ENCODE results near the gene PXN. TPM values are rescaled to one million over a fixed set of nuclear protein-coding genes. Genes with fewer than 3 reads are reported as not detected.

PXN gene
- total and polyA plus RNA-seq, 2 of the 13 experiments (the other 11 are each of a cell fraction or from before 2014, with no cell fraction given): 13.6 to 14.2 TPM

- TF ChIP-seq IRF9 (CRISPR knock-in tag; IDR thresholded peaks at IDR 0.05; ENCODE audit: borderline replicate concordance) (no peak), ZBTB4 (CRISPR knock-in tag; IDR thresholded peaks at IDR 0.05; ENCODE audit: borderline replicate concordance) (0 out of 2 replicates have a peak, but pooled peaks have one; percentile 27), ZNF33B (CRISPR knock-in tag; IDR thresholded peaks at IDR 0.05) (peak; percentile 85), SKIL (CRISPR knock-in tag; IDR thresholded peaks at IDR 0.05; ENCODE audit: borderline replicate concordance) (0 out of 2 replicates have a peak, but pooled peaks have one; percentile 38), ZNF558 (CRISPR knock-in tag; IDR thresholded peaks at IDR 0.05; ENCODE audit: borderline replicate concordance) (peak; percentile 96; the same call in 1 of the 2 replicates), ZNF75D (CRISPR knock-in tag; IDR thresholded peaks at IDR 0.05; ENCODE audit: borderline replicate concordance) (no peak), TCF7L2 (IDR thresholded peaks at IDR 0.05; ENCODE audit: low read depth, low read length) (no peak), ZNF143 (CRISPR knock-in tag; IDR thresholded peaks at IDR 0.05) (no peak), DMTF1 (CRISPR knock-in tag; IDR thresholded peaks at IDR 0.05) (no peak), SOX13 (IDR thresholded peaks at IDR 0.05) (0 out of 2 replicates have a peak, but pooled peaks have one; percentile 19), SOX13 (CRISPR knock-in tag; conservative IDR thresholded peaks at IDR 0.05 in 1 of 2, IDR thresholded peaks at IDR 0.05 in 1 of 2) (0 out of 4 replicates have a peak, but pooled peaks of 1 of the 2 experiments have one; percentile 17), GPN1 (CRISPR knock-in tag; IDR thresholded peaks at IDR 0.05; ENCODE audit: borderline replicate concordance) (no peak), ZNF7 (CRISPR knock-in tag; IDR thresholded peaks at IDR 0.05) (no peak; the same call in 1 of the 2 replicates), KAT8 (CRISPR knock-in tag; IDR thresholded peaks at IDR 0.05) (peak; percentile 78), ELF1 (CRISPR knock-in tag; IDR thresholded peaks at IDR 0.05) (peak; percentile 64), ZNF562 (CRISPR knock-in tag; IDR thresholded peaks at IDR 0.05; ENCODE audit: borderline replicate concordance) (0 out of 2 replicates have a peak, but pooled peaks have one; percentile 29), TFAP4 (IDR thresholded peaks at IDR 0.05; ENCODE audit: borderline replicate concordance, low read depth) (peak; percentile 34; the same call in 1 of the 2 replicates)
Observed at GRCh38 chr12:120194534-120195395, 70.8 kb downstream of the PXN start, which contains the start of gene GCN1 (continued).

Data from HepG2 (cell line).